HepG2 (cell line): ENCODE data around the gene SAE1.
"Not testable (repeated sequence)": the region's sequence is repeated elsewhere in the genome, so short reads cannot be mapped to it uniquely, and the experiment has no call there.

ENCODE experiments used
- ARID3A ChIP-seq: IDR thresholded peaks from 2 replicates; pipeline ENCODE4 v1.6.1; 2012; ENCODE audit warnings: low read depth, low read length, improper control_type of control experiment
- E2F1 ChIP-seq: sonication (generic); formaldehyde crosslinking; IDR thresholded peaks from 2 replicates; pipeline ENCODE4 v1.5.0; 2020; ENCODE audit warnings: missing genetic modification reagents
- HDAC2 ChIP-seq: sonication (generic); formaldehyde crosslinking; IDR thresholded peaks from 2 replicates; pipeline ENCODE4 v1.4.0; 2020; ENCODE audit warnings: missing genetic modification reagents
- HMG20A ChIP-seq: IDR thresholded peaks from 2 replicates; pipeline ENCODE4 v1.6.1; 2016; ENCODE audit warnings: borderline replicate concordance
- HOMEZ ChIP-seq: IDR thresholded peaks from 2 replicates; pipeline ENCODE4 v1.6.1; 2016; ENCODE audit warnings: low read depth
- MXI1 ChIP-seq: IDR thresholded peaks from 3 replicates; pipeline ENCODE4 v1.6.1; 2012; ENCODE audit warnings: low read depth, low read length, inconsistent platforms, borderline replicate concordance
- NFE2 ChIP-seq: sonication (generic); formaldehyde crosslinking; IDR thresholded peaks from 2 replicates; pipeline ENCODE4 v1.4.0; 2020; ENCODE audit warnings: missing genetic modification reagents
- POLR2A ChIP-seq, 2 experiments: IDR thresholded peaks; 2 replicates each; pipeline ENCODE4 v1.6.1; 2011; ENCODE audit warnings: low read depth in 2 of 2, low read length in 2 of 2, mild to moderate bottlenecking in 1 of 2, moderate library complexity in 1 of 2; ENCODE audit not compliant: insufficient read depth in 1 of 2
- TCF7 ChIP-seq: sonication (generic); IDR thresholded peaks from 2 replicates; pipeline ENCODE4 v1.6.1; 2016; ENCODE audit warnings: antibody characterized with exemption, low read depth
- YY1 ChIP-seq: IDR thresholded peaks from 2 replicates; pipeline ENCODE4 v1.6.1; 2011; ENCODE audit warnings: low read length, low read depth, moderate library complexity, mild to moderate bottlenecking; ENCODE audit not compliant: insufficient read depth, insufficient replicate concordance
- ZNF605 ChIP-seq: sonication (generic); formaldehyde crosslinking; IDR thresholded peaks from 2 replicates; pipeline ENCODE4 v1.8.0; 2022; ENCODE audit warnings: mild to moderate bottlenecking, missing genetic modification reagents

GRCh38 chr19:47253016-47253415 is 122.4 kb downstream of the SAE1 start:
- TF ChIP-seq E2F1 (CRISPR knock-in tag); MXI1; TCF7; ARID3A; ZNF605; HMG20A; NFE2 (CRISPR knock-in tag); POLR2A (IDR thresholded peaks at IDR 0.05; ENCODE audit: insufficient read depth in 1 of 2, low read depth in 2 of 2, low read length in 2 of 2); YY1; HOMEZ; HDAC2 (CRISPR knock-in tag): not testable (repeated sequence)
